GM12865 (cell line): Measurements from ENCODE around the gene TRMT61A.

Source experiments
- DNase-seq: peaks from one replicate; pipeline ENCODE4 v3.0.0; 2010; ENCODE audit warnings: low read depth
- H3K4me3 ChIP-seq: 2 replicates; pipeline ENCODE4 v1.5.1; 2011; ENCODE audit warnings: mild to moderate bottlenecking, low read depth, low read length, control low read depth
- CTCF ChIP-seq: IDR thresholded peaks from 2 replicates; pipeline ENCODE4 v1.5.1; 2011; ENCODE audit warnings: low read length, control low read depth, low read depth, inconsistent platforms; ENCODE audit not compliant: insufficient read depth; ENCODE audit errors: missing control alignments

The TRMT61A gene

GRCh38 chr14:103542605-103543088, 13.7 kb downstream of the TRMT61A start:
- TF ChIP-seq CTCF: no peak
- H3K4me3 ChIP-seq: no peak overlapping the region
- no peak for DNase-seq

GRCh38 chr14:103543140-103543539, 14.1 kb downstream of the TRMT61A start:
- no peak overlapping the region for H3K4me3 ChIP-seq
- no peak for DNase-seq
- no peak for TF ChIP-seq CTCF

GRCh38 chr14:103543721-103544387, 14.9 kb downstream of the TRMT61A start:
- DNase-seq: no peak
- no peak overlapping the region for H3K4me3 ChIP-seq
- TF ChIP-seq CTCF: no peak

GRCh38 chr14:103544388-103545218, 15.6 kb downstream of the TRMT61A start:
- DNase-seq: no peak
- H3K4me3 ChIP-seq: no peak overlapping the region
- TF ChIP-seq CTCF: no peak

- no peak for TF ChIP-seq CTCF
- H3K4me3 ChIP-seq: no peak overlapping the region
- no peak for DNase-seq
Measured at GRCh38 chr14:103545219-103545914, 16.4 kb downstream of the TRMT61A start.

GRCh38 chr14:103545915-103546651, 17.1 kb downstream of the TRMT61A start:
- no peak for TF ChIP-seq CTCF
- no peak for DNase-seq
- H3K4me3 ChIP-seq: no peak overlapping the region
